Vagina (tissue), 2 donors: Measurements from ENCODE around the gene HELB.

ENCODE experiments used
- CTCF ChIP-seq, 3 experiments: fragments of 450-650 bp in 2 of 3; fragments of 200-600 bp in 1 of 3; sonication (generic) in 1 of 3; IDR thresholded peaks; one replicate each; pipeline ENCODE4 v1.5.1; 2017 to 2019; ENCODE audit warnings: antibody characterized with exemption in 3 of 3, mild to moderate bottlenecking in 2 of 3, moderate library complexity in 2 of 3
- POLR2A ChIP-seq, 2 donors: fragments of 450-650 bp; IDR thresholded peaks; one replicate each; pipeline ENCODE4 v1.6.1; 2017; ENCODE audit warnings: antibody characterized with exemption in 2 of 2, mild to moderate bottlenecking in 2 of 2, moderate library complexity in 2 of 2

GRCh38 chr12:66290716-66291200 is 11.5 kb upstream of the HELB start:
- TF ChIP-seq CTCF (IDR thresholded peaks at IDR 0.05) (no peak), POLR2A (IDR thresholded peaks at IDR 0.05) (no peak)
